Measurements from ENCODE around the gene SH3TC1.

SH3TC1 gene

GRCh38 chr4:8159537-8160232 lies 39.4 kb upstream of the SH3TC1 start:
- peak overlapping the region; percentile 99 for H3K4me3 Mint-ChIP-seq
- no peak for DNase-seq (ENCODE audit: low spot score in 2 of 2)

GRCh38 chr4:8160233-8160560 lies 38.9 kb upstream of the SH3TC1 start:
- Mint-ChIP-seq H3K4me1 (peaks cover 27% of the 10 kb centered on the region), H3K27ac (no peak overlapping the region), H3K9me3 (no peaks in the 10 kb centered on the region), H3K4me3 (peak overlapping the region; percentile 99), H3K36me3 (no peaks in the 10 kb centered on the region)
- no peak for DNase-seq (ENCODE audit: low spot score in 2 of 2)
- ATAC-seq: no peak

More at GRCh38 chr4:8159537-8160232, 39.4 kb upstream of the SH3TC1 start:
- Mint-ChIP-seq H3K9me3 (no peaks in the 10 kb centered on the region), H3K4me1 (peaks cover 27% of the 10 kb centered on the region), H3K27ac (peak overlapping the region; percentile 97), H3K36me3 (no peaks in the 10 kb centered on the region)
- no peak for ATAC-seq

- DNase-seq (ENCODE audit: low spot score in 2 of 2) (no peak), ATAC-seq (no peak)
- peaks cover 23% of the 10 kb centered on the region for H3K4me1 Mint-ChIP-seq
- no peaks in the 10 kb centered on the region for H3K9me3 Mint-ChIP-seq
- peak overlapping the region; percentile 99 for H3K4me3 Mint-ChIP-seq
- no peak overlapping the region for H3K27ac Mint-ChIP-seq
- no peaks in the 10 kb centered on the region for H3K36me3 Mint-ChIP-seq
Measured at GRCh38 chr4:8160572-8160971, 38.5 kb upstream of the SH3TC1 start.

GRCh38 chr4:8162625-8163024 lies 36.5 kb upstream of the SH3TC1 start:
- ATAC-seq (no peak), DNase-seq (ENCODE audit: low spot score in 2 of 2) (no peak)
- H3K36me3 Mint-ChIP-seq: no peaks in the 10 kb centered on the region
- H3K9me3 Mint-ChIP-seq: no peaks in the 10 kb centered on the region
- no peak overlapping the region for H3K4me3 Mint-ChIP-seq
- peaks cover 16% of the 10 kb centered on the region for H3K4me1 Mint-ChIP-seq
- no peak overlapping the region for H3K27ac Mint-ChIP-seq

GRCh38 chr4:8163026-8163425 lies 36.1 kb upstream of the SH3TC1 start:
- Mint-ChIP-seq H3K9me3 (no peaks in the 10 kb centered on the region), H3K27ac (no peak overlapping the region), H3K36me3 (no peaks in the 10 kb centered on the region), H3K4me1 (peaks cover 14% of the 10 kb centered on the region), H3K4me3 (no peak overlapping the region)
- no peak for ATAC-seq
- DNase-seq (ENCODE audit: low spot score in 2 of 2): no peak

GRCh38 chr4:8163436-8164193 lies 35.5 kb upstream of the SH3TC1 start:
- H3K9me3 Mint-ChIP-seq: no peaks in the 10 kb centered on the region
- DNase-seq (ENCODE audit: low spot score in 2 of 2) (no peak), ATAC-seq (no peak)
- H3K36me3 Mint-ChIP-seq: no peaks in the 10 kb centered on the region
- peak overlapping the region; percentile 48 for H3K27ac Mint-ChIP-seq
- no peak overlapping the region for H3K4me3 Mint-ChIP-seq
- peaks cover 14% of the 10 kb centered on the region for H3K4me1 Mint-ChIP-seq

- Mint-ChIP-seq H3K4me3 (no peak overlapping the region), H3K4me1 (peaks cover 8% of the 10 kb centered on the region), H3K36me3 (no peaks in the 10 kb centered on the region), H3K9me3 (no peaks in the 10 kb centered on the region), H3K27ac (peak overlapping the region; percentile 48)
- ATAC-seq: no peak
- DNase-seq (ENCODE audit: low spot score in 2 of 2): no peak
Measured at GRCh38 chr4:8164194-8164565, 34.9 kb upstream of the SH3TC1 start.

- no peaks in the 10 kb centered on the region for H3K36me3 Mint-ChIP-seq
- H3K9me3 Mint-ChIP-seq: no peaks in the 10 kb centered on the region
- ATAC-seq (no peak), DNase-seq (ENCODE audit: low spot score in 2 of 2) (no peak)
- H3K4me3 Mint-ChIP-seq: no peak overlapping the region
- H3K27ac Mint-ChIP-seq: peak overlapping the region; percentile 48
- peaks cover 3% of the 10 kb centered on the region for H3K4me1 Mint-ChIP-seq
Measured at GRCh38 chr4:8164687-8165086, 34.4 kb upstream of the SH3TC1 start.

- Mint-ChIP-seq H3K4me1 (no peaks in the 10 kb centered on the region), H3K36me3 (no peaks in the 10 kb centered on the region), H3K4me3 (no peak overlapping the region), H3K9me3 (no peaks in the 10 kb centered on the region), H3K27ac (no peak overlapping the region)
- DNase-seq (ENCODE audit: low spot score in 2 of 2): no peak
- no peak for ATAC-seq
Measured at GRCh38 chr4:8165374-8165896, 33.7 kb upstream of the SH3TC1 start.

GRCh38 chr4:8167291-8167690 lies 31.8 kb upstream of the SH3TC1 start:
- no peaks in the 10 kb centered on the region for H3K9me3 Mint-ChIP-seq
- H3K36me3 Mint-ChIP-seq: no peaks in the 10 kb centered on the region
- H3K27ac Mint-ChIP-seq: no peak overlapping the region
- ATAC-seq: no peak
- H3K4me1 Mint-ChIP-seq: peaks cover 9% of the 10 kb centered on the region
- no peak overlapping the region for H3K4me3 Mint-ChIP-seq
- no peak for DNase-seq (ENCODE audit: low spot score in 2 of 2)

- Mint-ChIP-seq H3K27ac (no peak overlapping the region), H3K36me3 (no peaks in the 10 kb centered on the region), H3K4me1 (peaks cover 9% of the 10 kb centered on the region), H3K9me3 (no peaks in the 10 kb centered on the region), H3K4me3 (no peak overlapping the region)
- ATAC-seq (no peak), DNase-seq (ENCODE audit: low spot score in 2 of 2) (no peak)
Measured at GRCh38 chr4:8167815-8168214, 31.3 kb upstream of the SH3TC1 start.

- no peak overlapping the region for H3K4me3 Mint-ChIP-seq
- DNase-seq (ENCODE audit: low spot score in 2 of 2) (no peak), ATAC-seq (no peak)
- no peaks in the 10 kb centered on the region for H3K36me3 Mint-ChIP-seq
- no peaks in the 10 kb centered on the region for H3K9me3 Mint-ChIP-seq
- H3K27ac Mint-ChIP-seq: no peak overlapping the region
- H3K4me1 Mint-ChIP-seq: peaks cover 9% of the 10 kb centered on the region
Measured at GRCh38 chr4:8168232-8168631, 30.9 kb upstream of the SH3TC1 start.

- Mint-ChIP-seq H3K9me3 (no peaks in the 10 kb centered on the region), H3K36me3 (no peaks in the 10 kb centered on the region), H3K4me1 (peaks cover 9% of the 10 kb centered on the region), H3K4me3 (no peak overlapping the region), H3K27ac (no peak overlapping the region)
- DNase-seq (ENCODE audit: low spot score in 2 of 2) (no peak), ATAC-seq (no peak)
Measured at GRCh38 chr4:8168832-8169598, 30.1 kb upstream of the SH3TC1 start.

- no peaks in the 10 kb centered on the region for H3K9me3 Mint-ChIP-seq
- H3K4me3 Mint-ChIP-seq: no peak overlapping the region
- peaks cover 9% of the 10 kb centered on the region for H3K4me1 Mint-ChIP-seq
- DNase-seq (ENCODE audit: low spot score in 2 of 2): no peak
- no peak for ATAC-seq
- no peaks in the 10 kb centered on the region for H3K36me3 Mint-ChIP-seq
- no peak overlapping the region for H3K27ac Mint-ChIP-seq
Measured at GRCh38 chr4:8169763-8170162, 29.3 kb upstream of the SH3TC1 start.

GRCh38 chr4:8170341-8170740 lies 28.7 kb upstream of the SH3TC1 start:
- H3K9me3 Mint-ChIP-seq: no peaks in the 10 kb centered on the region
- H3K27ac Mint-ChIP-seq: no peak overlapping the region
- DNase-seq (ENCODE audit: low spot score in 2 of 2): no peak
- H3K4me1 Mint-ChIP-seq: peaks cover 9% of the 10 kb centered on the region
- H3K4me3 Mint-ChIP-seq: no peak overlapping the region
- no peaks in the 10 kb centered on the region for H3K36me3 Mint-ChIP-seq
- ATAC-seq: no peak

All from stimulated activated effector memory CD8-positive, alpha-beta T cell treated with anti-CD3 and anti-CD28 coated beads, Interleukin-12 subunit alpha, Interleukin-12 subunit beta, amount 100 ng/mL, for 72 hours (primary cell).